ENCODE data around the gene FBXO27.
"Not testable (repeated sequence)": the region's sequence is repeated elsewhere in the genome, so short reads cannot be mapped to it uniquely, and the experiment has no call there.

FBXO27 gene

DNA sequence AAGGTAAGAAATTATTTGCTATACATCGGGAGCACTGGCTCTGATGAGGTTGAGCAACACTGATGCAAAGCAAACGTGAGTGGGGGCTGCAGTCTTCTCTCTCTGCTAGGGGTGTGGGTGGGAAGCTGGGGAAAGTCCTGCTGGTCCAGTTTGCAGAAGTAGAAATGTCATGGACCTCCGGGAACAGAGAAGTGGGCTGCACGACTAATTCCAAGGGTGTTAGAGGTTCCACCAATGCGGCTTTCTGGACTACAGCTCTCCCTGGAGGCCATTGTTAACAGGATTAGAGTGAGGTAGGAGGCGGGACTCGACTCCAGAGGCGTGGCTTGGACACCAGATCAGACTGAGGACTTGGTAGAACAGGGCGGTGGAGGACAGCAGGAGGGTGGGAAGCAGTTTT lies 5.7 kb upstream of the FBXO27 start:
- DNase-seq (ENCODE audit: low spot score) = peak; percentile 64

GRCh38 chr19:39037194-39037593 lies 4.8 kb upstream of the FBXO27 start:
- no peak for DNase-seq (ENCODE audit: low spot score)

GRCh38 chr19:39036581-39036980 lies 4.2 kb upstream of the FBXO27 start:
- DNase-seq (ENCODE audit: low spot score) = no peak

DNA sequence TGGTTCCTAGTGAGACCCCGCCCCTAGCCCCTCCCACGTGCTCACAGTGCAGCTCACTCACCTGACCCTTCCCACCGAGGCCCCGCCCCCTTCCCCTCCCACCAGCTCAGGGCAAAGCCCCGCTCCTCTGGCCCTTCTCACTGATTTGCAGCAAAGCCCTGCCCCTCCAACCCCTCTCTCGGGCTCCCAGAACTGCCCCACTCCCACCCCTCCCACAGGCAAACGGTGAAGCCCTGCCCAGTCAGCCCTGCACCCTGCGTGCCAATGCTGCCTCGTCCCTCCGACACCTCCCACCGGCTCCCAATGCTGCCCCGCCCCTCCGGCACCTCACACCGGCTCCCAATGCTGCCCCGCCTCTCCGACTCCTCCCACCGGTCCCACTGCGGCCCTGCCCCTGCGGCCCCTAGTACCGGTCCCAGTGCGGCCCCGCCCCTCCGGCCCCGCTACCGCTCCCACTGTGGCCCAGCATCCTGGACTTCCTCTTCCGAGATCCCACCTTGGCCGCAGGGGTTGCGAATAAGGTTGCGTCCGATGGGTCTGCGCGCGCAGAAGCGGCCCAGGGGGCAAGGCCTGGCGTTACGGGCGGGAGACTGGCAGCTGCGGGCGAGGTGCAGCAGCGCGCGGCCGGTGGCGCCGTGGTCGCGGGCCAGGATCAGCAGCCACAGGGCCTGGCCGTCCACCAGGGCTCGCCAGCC lies 834 bp downstream of the FBXO27 start:
- DNase-seq (ENCODE audit: low spot score) = peak; percentile 70

- peak; percentile 41 for DNase-seq (ENCODE audit: low spot score)
These were observed 1.4 kb downstream of the FBXO27 start for GRCh38 chr19:39030854-39031367.

GRCh38 chr19:39024875-39025641 lies 7.3 kb downstream of the FBXO27 start:
- no peak for DNase-seq (ENCODE audit: low spot score)

DNA sequence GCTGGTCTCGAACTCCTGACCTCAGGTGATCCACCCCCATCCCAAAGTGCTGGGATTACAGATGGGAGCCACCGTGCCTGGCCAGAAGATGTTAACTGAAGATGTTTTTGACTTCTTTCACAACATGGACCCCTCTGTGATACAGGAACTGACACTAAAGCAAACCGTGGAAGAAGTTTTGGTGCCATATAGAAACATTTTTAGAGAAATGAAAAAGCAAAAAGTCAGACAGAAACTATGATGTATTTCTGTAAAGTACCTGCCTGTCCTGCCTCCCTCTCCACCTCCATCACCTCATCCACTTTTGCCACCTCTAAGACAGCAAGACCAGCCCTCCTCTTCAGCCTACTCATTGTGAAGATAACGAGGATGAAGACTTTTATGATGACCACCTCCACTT lies 11.3 kb downstream of the FBXO27 start:
- DNase-seq (ENCODE audit: low spot score) = no peak

DNA sequence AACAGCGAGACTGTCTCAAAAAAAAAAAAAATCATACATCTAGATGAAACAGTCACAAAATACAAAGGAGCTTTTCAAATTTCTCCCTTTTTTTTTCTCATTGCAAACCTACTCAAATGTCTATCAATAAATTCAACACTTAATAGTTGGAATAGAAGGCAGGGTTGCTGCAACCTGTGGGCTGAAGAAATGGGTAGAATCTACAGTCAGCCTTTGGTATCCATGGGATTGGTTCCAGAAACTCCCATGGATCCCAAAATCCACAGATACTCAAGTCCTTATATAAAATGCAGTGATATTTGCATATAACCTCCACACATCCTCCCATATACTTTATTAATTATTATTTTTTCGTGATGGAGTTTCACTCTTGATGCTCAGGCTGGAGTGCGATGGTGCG lies 14.7 kb downstream of the FBXO27 start:
- DNase-seq (ENCODE audit: low spot score) = no peak

GRCh38 chr19:39017026-39017425 lies 15.3 kb downstream of the FBXO27 start:
- no peak for DNase-seq (ENCODE audit: low spot score)

- no peak for DNase-seq (ENCODE audit: low spot score)
These were observed 18.3 kb downstream of the FBXO27 start for GRCh38 chr19:39014037-39014436.

DNA sequence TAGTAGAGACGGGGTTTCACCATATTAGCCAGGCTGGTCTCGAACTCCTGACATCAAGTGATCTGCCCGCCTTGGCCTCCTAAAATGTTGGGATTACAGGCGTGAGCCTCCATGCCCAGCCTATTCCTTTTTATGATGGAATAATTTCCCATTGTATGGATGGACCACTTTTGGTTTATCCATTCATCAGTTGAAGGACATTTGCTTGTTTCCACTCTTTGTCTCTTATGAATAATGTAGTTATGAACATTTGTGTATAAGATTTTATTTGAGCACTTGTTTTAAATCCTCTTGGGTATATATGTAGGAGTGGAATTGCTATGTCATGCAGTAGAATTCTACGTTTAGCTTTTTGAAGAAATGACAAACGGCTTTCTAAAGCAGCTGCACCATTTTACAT lies 23.3 kb downstream of the FBXO27 start:
- no peak for DNase-seq (ENCODE audit: low spot score)

DNA sequence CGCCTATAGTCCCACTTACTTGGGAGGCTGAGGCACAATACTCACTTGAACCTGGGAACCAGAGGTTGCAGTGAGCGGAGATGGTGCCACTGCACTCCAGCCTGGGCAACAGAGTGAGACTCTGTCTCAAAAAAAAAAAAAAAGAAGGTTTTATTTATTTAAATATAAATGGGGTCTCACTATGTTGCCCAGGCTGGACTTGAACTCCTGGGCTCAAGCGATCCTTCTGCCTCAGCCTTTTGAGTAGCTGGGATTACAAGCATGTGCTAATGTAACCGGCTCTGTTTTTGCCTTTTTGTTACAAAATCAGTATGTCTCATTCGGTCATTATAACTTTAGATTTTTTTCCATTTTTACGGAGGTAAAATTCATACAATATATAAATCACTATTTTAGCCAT lies 24.2 kb downstream of the FBXO27 start:
- no peak for DNase-seq (ENCODE audit: low spot score)

DNA sequence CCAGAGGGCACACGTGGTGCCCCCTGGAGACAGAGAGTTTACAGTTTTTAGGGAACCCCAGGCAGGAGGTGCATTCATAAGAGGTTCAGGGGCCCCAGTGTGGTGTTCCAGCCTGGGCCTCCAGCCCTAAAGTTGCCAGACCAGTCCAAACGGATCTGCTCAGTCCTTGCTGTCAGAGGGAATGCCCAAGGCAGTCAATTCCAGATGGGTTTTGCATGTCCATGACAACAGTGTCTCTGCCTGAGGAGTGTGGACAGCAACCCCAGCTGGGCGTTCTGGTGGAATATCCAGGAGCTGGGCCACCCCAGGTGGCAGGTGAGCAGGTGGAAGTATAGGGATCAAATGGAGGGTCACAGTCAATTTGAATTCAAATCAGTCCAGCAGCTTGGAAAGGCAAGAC lies 25.3 kb downstream of the FBXO27 start:
- no peak for DNase-seq (ENCODE audit: low spot score)

DNA sequence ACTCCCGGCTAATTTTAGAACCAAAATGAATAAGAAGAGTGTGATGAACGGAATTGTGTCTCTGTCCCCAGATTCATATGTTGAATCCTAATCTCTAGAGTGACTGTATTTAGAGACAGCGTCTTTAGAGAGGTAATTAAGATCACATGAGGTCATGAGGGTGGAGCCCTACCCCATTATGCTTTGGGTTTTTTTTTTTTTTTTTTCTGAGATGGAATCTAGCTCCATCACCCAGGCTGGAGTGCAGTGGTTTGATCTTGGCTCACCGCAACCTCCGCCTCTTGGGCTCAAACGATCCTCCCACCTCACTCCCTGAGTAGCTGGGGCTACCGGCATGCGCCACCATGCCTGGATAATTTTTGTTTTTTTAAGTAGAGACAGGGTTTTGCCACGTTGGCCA lies 27.9 kb downstream of the FBXO27 start:
- DNase-seq (ENCODE audit: low spot score) = no peak

- DNase-seq (ENCODE audit: low spot score) = no peak
These were observed 28.6 kb downstream of the FBXO27 start for GRCh38 chr19:39003796-39004195.

- no peak for DNase-seq (ENCODE audit: low spot score)
These were observed 29.2 kb downstream of the FBXO27 start for GRCh38 chr19:39003188-39003587.

DNA sequence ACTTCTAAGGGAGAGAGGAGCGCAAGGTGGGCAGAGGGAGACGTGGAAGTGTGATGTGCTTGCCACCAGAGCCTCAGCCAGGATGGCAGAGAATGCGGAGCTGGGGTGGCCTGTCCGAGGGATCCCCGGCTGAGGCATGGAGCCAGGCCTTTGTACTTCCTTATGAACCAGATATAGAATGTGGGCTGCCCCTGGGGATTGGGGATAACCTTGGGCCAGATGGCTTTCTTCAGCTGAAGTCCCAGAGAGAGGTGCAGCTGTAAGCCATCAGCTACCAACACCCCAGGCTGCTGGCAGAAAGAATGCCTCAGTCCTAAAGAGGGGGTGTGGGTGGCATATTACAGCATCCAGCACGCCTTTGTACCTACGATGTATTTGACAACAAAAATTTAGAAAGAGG lies 31.3 kb downstream of the FBXO27 start:
- no peak for DNase-seq (ENCODE audit: low spot score)

- DNase-seq (ENCODE audit: low spot score) = not testable (repeated sequence)
These were observed 34.8 kb downstream of the FBXO27 start for GRCh38 chr19:38997576-38997975.

- peak; percentile 30 for DNase-seq (ENCODE audit: low spot score)
These were observed 39.1 kb downstream of the FBXO27 start for GRCh38 chr19:38993271-38993670.

DNA sequence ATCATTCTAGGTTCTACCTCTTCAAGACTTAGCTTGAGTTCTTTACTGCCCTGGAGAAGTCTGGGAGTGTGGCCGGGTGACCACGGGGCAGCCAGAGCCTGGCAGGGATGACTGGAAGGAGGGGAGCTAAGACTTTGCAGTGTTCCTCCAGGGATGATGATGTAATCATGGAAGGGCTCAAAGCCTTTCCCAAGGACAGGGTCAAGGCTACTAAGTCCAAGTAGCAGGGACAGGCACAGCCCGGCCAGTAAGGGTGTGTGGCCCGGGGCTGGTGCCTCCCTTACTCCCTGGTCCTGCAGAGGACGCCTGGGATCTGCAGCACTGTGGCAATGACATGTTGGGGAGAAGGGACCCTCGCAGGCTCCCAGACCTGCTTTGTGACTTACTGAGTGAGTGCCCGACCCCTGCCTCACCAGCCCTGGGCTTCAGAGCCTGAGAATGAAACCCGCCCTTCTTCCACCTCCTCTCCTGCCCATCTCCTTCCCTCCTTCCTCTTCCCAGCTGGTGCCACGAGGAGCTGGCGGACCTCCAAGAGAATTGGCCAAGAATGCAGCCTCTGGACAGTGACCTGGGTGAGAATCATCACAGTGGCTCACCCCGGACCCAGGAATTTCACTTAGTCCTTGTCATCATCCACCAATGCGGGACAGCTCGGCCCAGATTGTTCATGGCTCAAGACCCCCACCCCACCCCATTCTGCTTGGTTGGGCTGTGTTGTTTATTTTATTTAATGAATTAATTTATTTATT lies 41.2 kb downstream of the FBXO27 start:
- DNase-seq (ENCODE audit: low spot score) = no peak

GRCh38 chr19:38989614-38990013 lies 42.7 kb downstream of the FBXO27 start:
- DNase-seq (ENCODE audit: low spot score) = not testable (repeated sequence)

DNA sequence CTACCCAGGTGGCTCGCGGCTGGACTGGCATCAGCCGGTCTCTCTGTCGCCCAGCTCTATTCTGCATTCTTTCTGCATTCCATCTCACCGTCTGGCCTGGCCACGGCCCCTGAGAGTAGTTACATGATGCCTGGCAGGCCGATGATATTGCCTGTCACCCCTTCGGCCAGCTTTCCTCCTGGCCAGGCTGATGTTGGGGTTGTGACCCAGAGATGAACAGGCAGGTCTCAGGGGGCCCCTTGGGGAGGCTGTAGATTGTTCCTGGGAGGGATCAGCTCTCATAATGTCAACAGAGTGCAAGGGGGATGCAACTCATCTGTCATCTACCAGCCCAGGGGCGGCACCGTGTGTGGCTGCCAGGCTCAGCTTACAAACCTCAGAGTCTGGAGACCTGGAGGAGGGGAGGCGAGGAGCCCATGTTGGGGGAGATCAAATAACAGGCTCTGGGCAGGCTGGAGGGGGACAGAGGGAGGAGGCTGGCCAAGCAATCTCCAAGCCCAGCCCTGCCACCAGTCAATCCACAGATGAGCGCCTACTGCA lies 43.2 kb downstream of the FBXO27 start:
- no peak for DNase-seq (ENCODE audit: low spot score)
